ENCODE measurements around the gene METTL8.

The METTL8 gene

GRCh38 chr2:171289991-171290390 is 143.8 kb downstream of the METTL8 start:
- Histone ChIP-seq H3K27me3 (replicated peaks; ENCODE audit: control insufficient read depth, insufficient read depth, low read length) (no peaks in the 10 kb centered on the region), H3K4me3 (replicated peaks; ENCODE audit: low read depth, low read length) (no peak overlapping the region), H3K36me3 (ENCODE audit: control insufficient read depth, insufficient read depth, low read length) (no peaks in the 10 kb centered on the region)
- TF ChIP-seq CTCF (IDR thresholded peaks at IDR 0.05; ENCODE audit: insufficient read depth, low read length, poor library complexity, severe bottlenecking), result no peak
- no peak for DNase-seq (ENCODE audit: extremely low read depth, insufficient read length)

- DNase-seq (ENCODE audit: extremely low read depth, insufficient read length), result no peak
- Histone ChIP-seq H3K36me3 (ENCODE audit: control insufficient read depth, insufficient read depth, low read length) (no peaks in the 10 kb centered on the region), H3K4me3 (replicated peaks; ENCODE audit: low read depth, low read length) (no peak overlapping the region), H3K27me3 (replicated peaks; ENCODE audit: control insufficient read depth, insufficient read depth, low read length) (no peaks in the 10 kb centered on the region)
- no peak for TF ChIP-seq CTCF (IDR thresholded peaks at IDR 0.05; ENCODE audit: insufficient read depth, low read length, poor library complexity, severe bottlenecking)
Observed at GRCh38 chr2:171289316-171289715, 144.5 kb downstream of the METTL8 start.

- H3K27me3 ChIP-seq (replicated peaks; ENCODE audit: control insufficient read depth, insufficient read depth, low read length), result no peaks in the 10 kb centered on the region
- H3K36me3 ChIP-seq (ENCODE audit: control insufficient read depth, insufficient read depth, low read length), result no peaks in the 10 kb centered on the region
- DNase-seq (ENCODE audit: extremely low read depth, insufficient read length), result no peak
- TF ChIP-seq CTCF (IDR thresholded peaks at IDR 0.05; ENCODE audit: insufficient read depth, low read length, poor library complexity, severe bottlenecking), result no peak
- no peak overlapping the region for H3K4me3 ChIP-seq (replicated peaks; ENCODE audit: low read depth, low read length)
Observed at GRCh38 chr2:171287611-171288010, 146.2 kb downstream of the METTL8 start.

- Histone ChIP-seq H3K27me3 (replicated peaks; ENCODE audit: control insufficient read depth, insufficient read depth, low read length) (no peaks in the 10 kb centered on the region), H3K36me3 (ENCODE audit: control insufficient read depth, insufficient read depth, low read length) (no peaks in the 10 kb centered on the region), H3K4me3 (replicated peaks; ENCODE audit: low read depth, low read length) (no peak overlapping the region)
- no peak for TF ChIP-seq CTCF (IDR thresholded peaks at IDR 0.05; ENCODE audit: insufficient read depth, low read length, poor library complexity, severe bottlenecking)
- DNase-seq (ENCODE audit: extremely low read depth, insufficient read length), result no peak
Observed at GRCh38 chr2:171287036-171287571, 146.7 kb downstream of the METTL8 start.

- TF ChIP-seq CTCF (IDR thresholded peaks at IDR 0.05; ENCODE audit: insufficient read depth, low read length, poor library complexity, severe bottlenecking), result no peak
- H3K36me3 ChIP-seq (ENCODE audit: control insufficient read depth, insufficient read depth, low read length), result no peaks in the 10 kb centered on the region
- no peaks in the 10 kb centered on the region for H3K27me3 ChIP-seq (replicated peaks; ENCODE audit: control insufficient read depth, insufficient read depth, low read length)
- no peak overlapping the region for H3K4me3 ChIP-seq (replicated peaks; ENCODE audit: low read depth, low read length)
- DNase-seq (ENCODE audit: extremely low read depth, insufficient read length), result no peak
Observed at GRCh38 chr2:171281110-171281509, 152.7 kb downstream of the METTL8 start.

Data from GM06990 (cell line).